Activated CD4-positive, alpha-beta T cell treated with anti-CD3 and anti-CD28 coated beads, Interleukin-2, amount 10 ng/mL, durations not matched to agents 24 days and 14 days (primary cell): Measurements from ENCODE around the gene PRKN. TPM values are rescaled to one million over a fixed set of nuclear protein-coding genes. Genes with fewer than 3 reads are reported as not detected.

Experiments
- DNase-seq: peaks from one replicate; pipeline ENCODE4 v3.0.0; 2022
- H3K27ac Mint-ChIP-seq: one replicate; pipeline ENCODE4 v1.8.0; 2022; ENCODE audit warnings: mild to moderate bottlenecking, mixed read lengths
- H3K27me3 Mint-ChIP-seq: one replicate; pipeline ENCODE4 v1.8.0; 2022; ENCODE audit warnings: mixed read lengths
- H3K36me3 Mint-ChIP-seq: one replicate; pipeline ENCODE4 v1.8.0; 2022; ENCODE audit warnings: low read depth, mild to moderate bottlenecking, mixed read lengths
- H3K4me1 Mint-ChIP-seq: one replicate; pipeline ENCODE4 v1.8.0; 2021; ENCODE audit warnings: mixed read lengths
- H3K4me3 Mint-ChIP-seq: one replicate; pipeline ENCODE4 v1.8.0; 2022; ENCODE audit warnings: mild to moderate bottlenecking, moderate library complexity, mixed read lengths
- H3K9me3 Mint-ChIP-seq: one replicate; pipeline ENCODE4 v1.8.0; 2021; ENCODE audit warnings: mixed read lengths
- intact Hi-C: fragments of 100-400 bp; cut with micrococcal nuclease; formaldehyde crosslinking; loops from one replicate; pipeline ENCODE4 v1.15.1; 2023
- total RNA-seq: library from RNA; stranded (reverse); gene quantifications from 2 replicates; pipeline ENCODE4 v1.2.3, GENCODE V29; 2022

Gene PRKN
- total RNA-seq, 1 donor from 2014 or later, result not detected

- intact Hi-C loops, result no loop called here
- Mint-ChIP-seq H3K9me3 (no peaks in the 10 kb centered on the region), H3K27me3 (no peaks in the 10 kb centered on the region), H3K4me1 (no peaks in the 10 kb centered on the region), H3K36me3 (no peaks in the 10 kb centered on the region), H3K27ac (no peak overlapping the region), H3K4me3 (no peak overlapping the region)
- no peak for DNase-seq
Measured at GRCh38 chr6:162360901-162361567, 366.5 kb downstream of the PRKN start.

GRCh38 chr6:162358625-162359024, 368.9 kb downstream of the PRKN start:
- no peaks in the 10 kb centered on the region for H3K4me1 Mint-ChIP-seq
- no peaks in the 10 kb centered on the region for H3K36me3 Mint-ChIP-seq

DNA sequence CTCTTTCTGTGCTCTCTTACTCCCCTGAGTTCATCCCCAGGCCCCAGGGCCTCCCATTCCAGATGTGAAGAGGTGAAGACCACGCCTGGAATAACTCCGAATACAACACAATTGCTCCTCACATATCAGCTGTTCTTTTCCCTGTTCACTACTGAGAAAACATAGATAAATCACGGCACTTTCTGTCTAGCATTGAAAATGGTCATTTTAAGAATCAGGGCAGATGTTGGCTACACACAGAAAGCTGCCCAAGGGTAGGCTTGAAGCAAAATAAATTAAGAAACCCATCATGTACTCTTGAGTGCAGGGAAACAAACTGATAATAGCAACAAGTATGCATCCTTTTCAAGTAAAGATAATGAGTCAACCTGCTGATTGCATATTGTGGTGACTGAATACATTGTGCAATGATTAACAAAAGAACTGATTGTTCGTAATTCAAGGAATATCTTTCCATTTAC, 382.5 kb downstream of the PRKN start:
- intact Hi-C loops, result no loop called here
- no peaks in the 10 kb centered on the region for H3K36me3 Mint-ChIP-seq
- H3K9me3 Mint-ChIP-seq, result no peaks in the 10 kb centered on the region
- no peak overlapping the region for H3K27ac Mint-ChIP-seq
- no peaks in the 10 kb centered on the region for H3K27me3 Mint-ChIP-seq
- H3K4me1 Mint-ChIP-seq, result no peaks in the 10 kb centered on the region
- H3K4me3 Mint-ChIP-seq, result no peak overlapping the region
- DNase-seq, result no peak

More at GRCh38 chr6:162358625-162359024, 368.9 kb downstream of the PRKN start:
- Mint-ChIP-seq H3K9me3 (no peaks in the 10 kb centered on the region), H3K4me3 (no peak overlapping the region), H3K27me3 (no peaks in the 10 kb centered on the region), H3K27ac (no peak overlapping the region)
- intact Hi-C loops, result no loop called here
- no peak for DNase-seq

- H3K36me3 Mint-ChIP-seq, result no peaks in the 10 kb centered on the region
- intact Hi-C loops, result no loop called here
- H3K9me3 Mint-ChIP-seq, result no peaks in the 10 kb centered on the region
- no peak overlapping the region for H3K27ac Mint-ChIP-seq
- H3K27me3 Mint-ChIP-seq, result no peaks in the 10 kb centered on the region
- no peaks in the 10 kb centered on the region for H3K4me1 Mint-ChIP-seq
- H3K4me3 Mint-ChIP-seq, result no peak overlapping the region
- DNase-seq, result no peak
Measured at GRCh38 chr6:162344646-162345010, 382.9 kb downstream of the PRKN start.

DNA sequence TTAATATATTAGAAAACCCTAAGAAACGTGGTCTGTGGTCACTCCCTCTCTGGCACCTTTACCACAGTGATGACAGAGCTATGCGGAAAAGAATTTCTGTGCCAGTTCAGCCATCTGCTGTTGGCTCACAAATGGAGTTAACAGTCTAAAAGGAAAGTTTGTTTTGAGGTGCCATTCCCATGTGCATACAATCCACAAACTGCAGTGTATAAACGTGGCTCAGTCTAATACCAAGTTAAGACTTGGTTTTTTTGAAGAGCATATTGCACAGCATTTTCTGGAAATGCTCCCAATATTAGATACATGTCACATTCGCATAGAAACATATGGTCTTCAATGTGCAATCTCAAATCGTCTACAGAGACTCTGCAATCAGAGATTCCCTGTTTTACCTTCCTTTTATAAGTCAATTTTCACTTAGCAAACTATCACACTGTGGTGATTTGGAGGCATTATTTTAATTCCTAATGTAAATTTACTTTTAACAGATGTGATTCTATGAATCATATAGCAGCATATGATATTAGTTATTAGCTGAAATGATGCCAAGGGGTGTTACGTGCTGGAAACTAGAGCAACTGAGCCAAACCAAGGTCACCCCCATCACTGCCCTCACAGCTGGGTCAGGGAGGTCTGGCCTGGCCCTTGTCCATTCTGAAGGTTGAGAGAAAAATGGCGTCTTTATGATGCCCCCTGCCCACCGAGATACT, 383.5 kb downstream of the PRKN start:
- no peak overlapping the region for H3K4me3 Mint-ChIP-seq
- intact Hi-C loops, result no loop called here

GRCh38 chr6:162343198-162343935, 384.2 kb downstream of the PRKN start:
- no peak overlapping the region for H3K27ac Mint-ChIP-seq
- H3K4me1 Mint-ChIP-seq, result no peaks in the 10 kb centered on the region
- H3K36me3 Mint-ChIP-seq, result no peaks in the 10 kb centered on the region
- no peak for DNase-seq
- H3K4me3 Mint-ChIP-seq, result no peak overlapping the region
- intact Hi-C loops, result no loop called here
- H3K9me3 Mint-ChIP-seq, result no peaks in the 10 kb centered on the region
- H3K27me3 Mint-ChIP-seq, result no peaks in the 10 kb centered on the region

More for the DNA sequence above, 383.5 kb downstream of the PRKN start:
- Mint-ChIP-seq H3K4me1 (no peaks in the 10 kb centered on the region), H3K27ac (no peak overlapping the region), H3K9me3 (no peaks in the 10 kb centered on the region), H3K27me3 (no peaks in the 10 kb centered on the region), H3K36me3 (no peaks in the 10 kb centered on the region)
- DNase-seq, result no peak

DNA sequence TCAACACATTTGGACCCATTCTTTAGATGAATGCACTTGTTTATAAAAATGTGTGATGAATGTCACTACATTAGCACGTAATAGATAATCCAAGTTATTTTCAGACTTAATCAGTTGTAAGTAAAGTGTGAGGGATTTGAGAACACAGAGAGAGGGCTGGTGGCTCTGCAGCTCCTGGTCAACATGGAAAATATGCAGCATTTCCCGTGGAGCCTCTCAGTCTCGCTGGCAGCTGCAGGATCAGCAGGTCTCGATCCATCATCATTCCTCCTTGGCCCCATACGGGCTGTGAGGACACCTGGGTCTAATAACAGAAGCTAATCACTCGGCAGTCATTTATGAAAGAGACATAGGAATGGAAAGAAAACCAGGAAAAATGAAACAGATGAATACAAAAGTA, 390.2 kb downstream of the PRKN start:
- H3K36me3 Mint-ChIP-seq, result no peaks in the 10 kb centered on the region

GRCh38 chr6:162336359-162336758, 391.2 kb downstream of the PRKN start:
- Mint-ChIP-seq H3K27ac (no peak overlapping the region), H3K27me3 (no peaks in the 10 kb centered on the region), H3K4me3 (no peak overlapping the region), H3K36me3 (no peaks in the 10 kb centered on the region), H3K4me1 (no peaks in the 10 kb centered on the region), H3K9me3 (peaks cover 15% of the 10 kb centered on the region)
- no peak for DNase-seq
- intact Hi-C loops, result no loop called here

More for the DNA sequence above, 390.2 kb downstream of the PRKN start:
- no peak overlapping the region for H3K27ac Mint-ChIP-seq
- no peak for DNase-seq
- H3K27me3 Mint-ChIP-seq, result no peaks in the 10 kb centered on the region
- H3K4me3 Mint-ChIP-seq, result no peak overlapping the region
- no peaks in the 10 kb centered on the region for H3K4me1 Mint-ChIP-seq
- intact Hi-C loops, result no loop called here
- peaks cover 13% of the 10 kb centered on the region for H3K9me3 Mint-ChIP-seq

- H3K36me3 Mint-ChIP-seq, result no peaks in the 10 kb centered on the region
- peaks cover 22% of the 10 kb centered on the region for H3K9me3 Mint-ChIP-seq
- no peak overlapping the region for H3K27ac Mint-ChIP-seq
- H3K4me3 Mint-ChIP-seq, result no peak overlapping the region
- H3K27me3 Mint-ChIP-seq, result no peaks in the 10 kb centered on the region
- intact Hi-C loops, result no loop called here
- no peak for DNase-seq
- H3K4me1 Mint-ChIP-seq, result no peaks in the 10 kb centered on the region
Measured at GRCh38 chr6:162332365-162332764, 395.2 kb downstream of the PRKN start.

DNA sequence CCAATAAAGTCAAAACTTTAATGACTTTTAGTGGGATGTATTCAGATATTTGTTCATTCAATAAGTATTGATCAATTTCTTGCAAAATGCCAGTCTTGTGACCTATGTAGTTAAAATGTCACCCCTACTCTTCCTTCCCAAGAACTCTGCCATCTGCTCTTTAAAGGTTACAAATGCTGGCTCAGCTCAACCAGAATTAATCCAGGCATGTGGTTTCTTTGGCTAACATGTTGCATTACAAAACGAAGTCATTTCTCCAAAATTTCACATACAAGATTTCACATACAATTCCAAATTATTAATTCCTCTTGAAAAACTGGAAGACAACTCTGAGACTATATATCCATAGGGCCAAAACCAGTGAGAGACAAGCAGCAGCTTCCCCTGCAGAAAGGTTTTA, 395.7 kb downstream of the PRKN start:
- H3K27me3 Mint-ChIP-seq, result no peaks in the 10 kb centered on the region
- intact Hi-C loops, result no loop called here
- no peak overlapping the region for H3K27ac Mint-ChIP-seq
- H3K4me1 Mint-ChIP-seq, result no peaks in the 10 kb centered on the region
- no peak for DNase-seq
- H3K36me3 Mint-ChIP-seq, result no peaks in the 10 kb centered on the region
- no peak overlapping the region for H3K4me3 Mint-ChIP-seq
- H3K9me3 Mint-ChIP-seq, result peaks cover 21% of the 10 kb centered on the region

GRCh38 chr6:162325826-162326225, 401.7 kb downstream of the PRKN start:
- H3K9me3 Mint-ChIP-seq, result peaks cover 9% of the 10 kb centered on the region
- H3K27me3 Mint-ChIP-seq, result no peaks in the 10 kb centered on the region
- H3K27ac Mint-ChIP-seq, result no peak overlapping the region
- intact Hi-C loops, result no loop called here
- H3K4me3 Mint-ChIP-seq, result no peak overlapping the region
- no peak for DNase-seq
- no peaks in the 10 kb centered on the region for H3K4me1 Mint-ChIP-seq
- H3K36me3 Mint-ChIP-seq, result no peaks in the 10 kb centered on the region

- no peaks in the 10 kb centered on the region for H3K4me1 Mint-ChIP-seq
- no peak overlapping the region for H3K27ac Mint-ChIP-seq
- H3K27me3 Mint-ChIP-seq, result no peaks in the 10 kb centered on the region
- H3K36me3 Mint-ChIP-seq, result no peaks in the 10 kb centered on the region
- no peak overlapping the region for H3K4me3 Mint-ChIP-seq
- DNase-seq, result no peak
- intact Hi-C loops, result no loop called here
- H3K9me3 Mint-ChIP-seq, result peaks cover 6% of the 10 kb centered on the region
Measured at GRCh38 chr6:162325051-162325450, 402.5 kb downstream of the PRKN start.

GRCh38 chr6:162315291-162315690, 412.3 kb downstream of the PRKN start:
- Mint-ChIP-seq H3K4me3 (no peak overlapping the region), H3K27ac (no peak overlapping the region), H3K4me1 (no peaks in the 10 kb centered on the region), H3K9me3 (no peaks in the 10 kb centered on the region), H3K36me3 (no peaks in the 10 kb centered on the region), H3K27me3 (no peaks in the 10 kb centered on the region)
- DNase-seq, result peak; percentile 13
- intact Hi-C loops, result no loop called here
